Naive B cell (primary cell): ENCODE results near the gene SCAMP5. TPM values are rescaled to one million over a fixed set of nuclear protein-coding genes. Genes with fewer than 3 reads are reported as not detected.

Experiments used
- ATAC-seq, 2 donors: fragments of 150-1000 bp; cut with Tn5 transposase; 2 replicates each; pipeline ENCODE4 v1.10.0; 2021; ENCODE audit warnings: low read depth in 2 of 2, mild to moderate bottlenecking in 2 of 2, moderate library complexity in 2 of 2
- DNase-seq: peaks from one replicate; pipeline ENCODE4 v3.0.0; 2022
- H3K27ac Mint-ChIP-seq, 6 donors: one replicate each; pipeline ENCODE4 v1.8.0; 2020 to 2022; ENCODE audit warnings: mild to moderate bottlenecking in 6 of 6, mixed read lengths in 6 of 6, moderate library complexity in 5 of 6, inconsistent platforms in 2 of 6
- H3K27me3 Mint-ChIP-seq, 3 donors: one replicate each; pipeline ENCODE4 v1.8.0; 2021 to 2022; ENCODE audit warnings: mixed read lengths in 3 of 3, mild to moderate bottlenecking in 1 of 3
- H3K36me3 Mint-ChIP-seq, 2 donors: one replicate each; pipeline ENCODE4 v1.8.0; 2020 to 2022; ENCODE audit warnings: mixed read lengths in 2 of 2, inconsistent platforms in 1 of 2, mild to moderate bottlenecking in 1 of 2
- H3K4me1 Mint-ChIP-seq, 3 donors: one replicate each; pipeline ENCODE4 v1.8.0; 2020 to 2022; ENCODE audit warnings: mixed read lengths in 3 of 3, inconsistent platforms in 1 of 3, mild to moderate bottlenecking in 1 of 3, moderate library complexity in 1 of 3
- H3K4me3 Mint-ChIP-seq, 8 donors: one replicate each; pipeline ENCODE4 v1.8.0; 2020 to 2022; ENCODE audit warnings: mild to moderate bottlenecking in 8 of 8, mixed read lengths in 8 of 8, moderate library complexity in 8 of 8, inconsistent platforms in 2 of 8
- H3K9me3 Mint-ChIP-seq, 7 donors: one replicate each; pipeline ENCODE4 v1.8.0; 2020 to 2022; ENCODE audit warnings: mixed read lengths in 7 of 7, mild to moderate bottlenecking in 5 of 7, inconsistent platforms in 2 of 7, moderate library complexity in 1 of 7
- polyA plus RNA-seq, 6 donors: library from polyadenylated mRNA; unstranded; fragments of 300-500 nt; fragmentation: Illumina TruSeq; gene quantifications; one replicate each; pipeline ENCODE4 v1.2.3, GENCODE V29; 2021; ENCODE audit warnings: low read depth in 6 of 6

The SCAMP5 gene, protein sequence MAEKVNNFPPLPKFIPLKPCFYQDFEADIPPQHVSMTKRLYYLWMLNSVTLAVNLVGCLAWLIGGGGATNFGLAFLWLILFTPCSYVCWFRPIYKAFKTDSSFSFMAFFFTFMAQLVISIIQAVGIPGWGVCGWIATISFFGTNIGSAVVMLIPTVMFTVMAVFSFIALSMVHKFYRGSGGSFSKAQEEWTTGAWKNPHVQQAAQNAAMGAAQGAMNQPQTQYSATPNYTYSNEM
- polyA plus RNA-seq: not detected

GRCh38 chr15:74995182-74995778 lies at the start of gene SCAMP5:
SCAMP5 (plus strand) TSS chr15:74995563; CDS start chr15:75011840, 16,277 bp downstream.
- peak within 1 kb of the TSS in 3 of 6 donors; percentile 10 to 47 (median 34) for H3K27ac Mint-ChIP-seq
- H3K4me1 Mint-ChIP-seq: peaks cover 20 to 26% (median 24%) of the 10 kb centered on the region in 3 donors
- H3K27me3 Mint-ChIP-seq: peaks cover 69 to 80% (median 78%) of the 10 kb centered on the region in 3 donors
- H3K4me3 Mint-ChIP-seq: peak within 1 kb of the TSS; percentile 70 to 88 (median 84)
- peaks cover 0 to 6% (median 0%) of the 10 kb centered on the region in 7 donors for H3K9me3 Mint-ChIP-seq
- DNase-seq (peak; percentile 66), ATAC-seq (peak; percentile 85 to 86)
- peaks cover 5 to 7% of the 10 kb centered on the region in 2 donors for H3K36me3 Mint-ChIP-seq

GRCh38 chr15:74950078-74950908 lies 45.1 kb upstream of the SCAMP5 start:
- Mint-ChIP-seq H3K27me3 (peaks cover 6 to 28% (median 15%) of the 10 kb centered on the region in 3 donors), H3K36me3 (no peaks in the 10 kb centered on the region), H3K4me3 (no peak overlapping the region), H3K4me1 (peaks cover 4 to 6% (median 5%) of the 10 kb centered on the region in 3 donors), H3K9me3 (no peaks in the 10 kb centered on the region), H3K27ac (peak overlapping the region in 1 of 6 donors; percentile 0)
- ATAC-seq (peak; percentile 74 to 94), DNase-seq (peak; percentile 74)

GRCh38 chr15:74951006-74951405 lies 44.4 kb upstream of the SCAMP5 start:
- no peak for DNase-seq
- Mint-ChIP-seq H3K27ac (no peak overlapping the region), H3K9me3 (no peaks in the 10 kb centered on the region), H3K36me3 (no peaks in the 10 kb centered on the region), H3K4me3 (no peak overlapping the region), H3K27me3 (peaks cover 6 to 35% (median 15%) of the 10 kb centered on the region in 3 donors), H3K4me1 (peaks cover 6 to 8% (median 7%) of the 10 kb centered on the region in 3 donors)
- ATAC-seq: no peak

GRCh38 chr15:74954515-74954914 lies 40.8 kb upstream of the SCAMP5 start:
- H3K36me3 Mint-ChIP-seq: no peaks in the 10 kb centered on the region
- peaks cover 23 to 33% (median 32%) of the 10 kb centered on the region in 3 donors for H3K4me1 Mint-ChIP-seq
- no peak overlapping the region for H3K27ac Mint-ChIP-seq
- peaks cover 16 to 60% (median 38%) of the 10 kb centered on the region in 3 donors for H3K27me3 Mint-ChIP-seq
- H3K9me3 Mint-ChIP-seq: no peaks in the 10 kb centered on the region
- DNase-seq (no peak), ATAC-seq (no peak)
- peak overlapping the region in 3 of 8 donors; percentile 18 to 77 (median 68) for H3K4me3 Mint-ChIP-seq

GRCh38 chr15:74955017-74955416 lies 40.3 kb upstream of the SCAMP5 start:
- H3K27ac Mint-ChIP-seq: no peak overlapping the region
- H3K9me3 Mint-ChIP-seq: no peaks in the 10 kb centered on the region
- H3K36me3 Mint-ChIP-seq: no peaks in the 10 kb centered on the region
- peaks cover 21 to 65% (median 42%) of the 10 kb centered on the region in 3 donors for H3K27me3 Mint-ChIP-seq
- ATAC-seq (no peak), DNase-seq (no peak)
- H3K4me3 Mint-ChIP-seq: peak overlapping the region; percentile 18 to 79 (median 66)
- peaks cover 24 to 35% (median 35%) of the 10 kb centered on the region in 3 donors for H3K4me1 Mint-ChIP-seq

GRCh38 chr15:74955796-74956647 lies 39.3 kb upstream of the SCAMP5 start:
- no peaks in the 10 kb centered on the region for H3K36me3 Mint-ChIP-seq
- DNase-seq (peak; percentile 61), ATAC-seq (peak; percentile 70 to 74)
- no peak overlapping the region for H3K27ac Mint-ChIP-seq
- H3K9me3 Mint-ChIP-seq: no peaks in the 10 kb centered on the region
- H3K4me3 Mint-ChIP-seq: peak overlapping the region in 6 of 8 donors; percentile 18 to 79 (median 66)
- H3K4me1 Mint-ChIP-seq: peaks cover 19 to 32% (median 31%) of the 10 kb centered on the region in 3 donors
- peaks cover 22 to 65% (median 40%) of the 10 kb centered on the region in 3 donors for H3K27me3 Mint-ChIP-seq

GRCh38 chr15:74956648-74957475 lies 38.5 kb upstream of the SCAMP5 start, which contains the start of gene RPP25:
RPP25 (minus strand) TSS chr15:74956772; CDS start chr15:74956583, 189 bp downstream.
- Mint-ChIP-seq H3K4me3 (peak within 1 kb of the TSS; percentile 68 to 88 (median 76)), H3K9me3 (no peaks in the 10 kb centered on the region), H3K27me3 (peaks cover 30 to 66% (median 43%) of the 10 kb centered on the region in 3 donors), H3K4me1 (peaks cover 19 to 31% (median 30%) of the 10 kb centered on the region in 3 donors), H3K36me3 (no peaks in the 10 kb centered on the region), H3K27ac (peak within 1 kb of the TSS in 2 of 6 donors; percentile 64 to 78)
- peak; percentile 84 to 86 for ATAC-seq
- peak; percentile 58 for DNase-seq

GRCh38 chr15:74957476-74958035 lies 37.8 kb upstream of the SCAMP5 start:
- H3K4me3 Mint-ChIP-seq: peak overlapping the region in 7 of 8 donors; percentile 51 to 87 (median 75)
- peaks cover 36 to 73% (median 50%) of the 10 kb centered on the region in 3 donors for H3K27me3 Mint-ChIP-seq
- no peaks in the 10 kb centered on the region for H3K9me3 Mint-ChIP-seq
- DNase-seq (no peak), ATAC-seq (no peak)
- H3K4me1 Mint-ChIP-seq: peaks cover 19 to 31% (median 30%) of the 10 kb centered on the region in 3 donors
- H3K27ac Mint-ChIP-seq: peak overlapping the region in 2 of 6 donors; percentile 64 to 78
- H3K36me3 Mint-ChIP-seq: no peaks in the 10 kb centered on the region

DNA sequence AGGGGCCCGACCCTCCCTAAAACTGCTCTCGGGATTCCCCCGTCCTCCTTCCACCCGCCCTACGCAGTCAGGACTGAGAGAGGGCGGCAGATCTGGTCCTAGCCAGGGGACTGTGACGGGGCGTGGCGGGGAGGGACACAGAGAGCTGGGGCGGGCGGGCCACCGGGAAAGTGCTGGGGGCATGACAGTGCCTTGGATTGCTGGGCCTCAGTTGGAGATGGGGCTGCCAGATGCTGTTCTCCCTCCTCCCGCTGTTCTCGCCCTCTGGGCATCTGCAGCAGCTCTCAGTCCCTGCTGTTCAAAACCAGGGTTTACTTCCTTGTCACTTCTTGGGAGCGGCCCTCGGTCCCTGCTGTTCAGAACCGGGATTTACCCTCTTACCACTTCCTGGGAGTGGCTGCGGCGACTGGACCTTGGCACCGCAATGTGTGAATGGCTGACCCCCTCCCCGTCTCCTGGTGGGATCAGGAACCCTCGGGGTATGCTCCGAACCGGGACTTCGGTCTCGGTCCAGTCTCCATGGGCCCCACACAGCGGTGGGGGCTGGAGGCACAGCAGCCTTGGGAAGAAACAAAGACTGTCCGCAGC lies 36.9 kb upstream of the SCAMP5 start:
- peak; percentile 12 for DNase-seq
- H3K27ac Mint-ChIP-seq: no peak overlapping the region
- no peaks in the 10 kb centered on the region for H3K9me3 Mint-ChIP-seq
- H3K36me3 Mint-ChIP-seq: no peaks in the 10 kb centered on the region
- peaks cover 19 to 31% (median 30%) of the 10 kb centered on the region in 3 donors for H3K4me1 Mint-ChIP-seq
- H3K27me3 Mint-ChIP-seq: peaks cover 45 to 81% (median 58%) of the 10 kb centered on the region in 3 donors
- ATAC-seq: no peak
- H3K4me3 Mint-ChIP-seq: peak overlapping the region; percentile 30 to 75 (median 60)

DNA sequence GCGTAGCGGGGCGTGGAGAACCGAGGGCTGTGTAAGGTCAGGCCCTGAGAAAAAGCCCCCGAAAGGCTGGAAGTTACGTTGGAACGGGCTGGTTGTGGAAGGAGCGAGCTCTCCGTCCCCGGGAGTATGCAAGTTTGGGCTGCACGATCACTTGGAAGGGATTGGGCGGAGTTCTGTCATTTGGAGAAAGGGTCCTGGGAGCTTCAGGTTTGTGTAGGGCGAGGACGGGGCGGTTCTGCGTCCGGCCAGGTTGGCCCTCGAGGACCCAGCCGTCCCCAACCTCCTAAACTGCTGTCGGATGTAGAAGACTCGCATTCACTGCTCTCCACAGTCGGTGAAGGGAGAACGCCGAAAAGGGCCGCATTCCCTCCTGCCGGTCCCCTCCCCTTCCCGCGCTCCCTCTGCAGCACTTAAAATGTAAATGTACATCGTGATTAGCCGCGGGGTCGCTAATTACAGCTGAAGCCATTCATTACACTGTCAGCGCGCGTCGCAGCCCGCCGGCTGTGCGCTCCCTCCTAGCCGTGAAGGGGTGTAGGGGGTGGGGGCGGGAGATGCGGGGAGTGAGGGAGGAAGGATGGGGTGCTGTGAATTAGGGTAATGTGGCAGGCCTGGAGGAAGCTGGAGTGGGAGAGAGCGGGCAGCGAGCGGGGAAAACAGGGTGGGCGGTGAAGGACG lies 36.3 kb upstream of the SCAMP5 start:
- no peak for DNase-seq
- H3K4me1 Mint-ChIP-seq: peaks cover 19 to 31% (median 30%) of the 10 kb centered on the region in 3 donors
- H3K9me3 Mint-ChIP-seq: no peaks in the 10 kb centered on the region
- H3K36me3 Mint-ChIP-seq: no peaks in the 10 kb centered on the region
- ATAC-seq: no peak
- peaks cover 46 to 82% (median 60%) of the 10 kb centered on the region in 3 donors for H3K27me3 Mint-ChIP-seq
- H3K4me3 Mint-ChIP-seq: peak overlapping the region; percentile 30 to 77 (median 70)
- peak overlapping the region in 2 of 6 donors; percentile 22 to 38 for H3K27ac Mint-ChIP-seq

GRCh38 chr15:74959586-74959939 lies 35.8 kb upstream of the SCAMP5 start:
- no peak for DNase-seq
- Mint-ChIP-seq H3K27ac (peak overlapping the region in 2 of 6 donors; percentile 22 to 25), H3K4me1 (peaks cover 19 to 31% (median 30%) of the 10 kb centered on the region in 3 donors), H3K9me3 (no peaks in the 10 kb centered on the region), H3K36me3 (no peaks in the 10 kb centered on the region), H3K27me3 (peaks cover 46 to 84% (median 60%) of the 10 kb centered on the region in 3 donors), H3K4me3 (peak overlapping the region in 7 of 8 donors; percentile 42 to 77 (median 64))
- ATAC-seq: no peak
